GM12892 (cell line): ENCODE results near the gene ADPRHL1.
"Not testable (repeated sequence)": the region's sequence is repeated elsewhere in the genome, so short reads cannot be mapped to it uniquely, and the experiment has no call there.

Experiments used
- POLR2A ChIP-seq: IDR thresholded peaks from 2 replicates; pipeline ENCODE4 v1.6.1; 2011; ENCODE audit warnings: low read depth, low read length, control low read depth
- TAF1 ChIP-seq: IDR thresholded peaks from 2 replicates; pipeline ENCODE4 v1.6.1; 2011; ENCODE audit warnings: low read depth, mild to moderate bottlenecking, control low read depth, low read length, borderline replicate concordance

DNA sequence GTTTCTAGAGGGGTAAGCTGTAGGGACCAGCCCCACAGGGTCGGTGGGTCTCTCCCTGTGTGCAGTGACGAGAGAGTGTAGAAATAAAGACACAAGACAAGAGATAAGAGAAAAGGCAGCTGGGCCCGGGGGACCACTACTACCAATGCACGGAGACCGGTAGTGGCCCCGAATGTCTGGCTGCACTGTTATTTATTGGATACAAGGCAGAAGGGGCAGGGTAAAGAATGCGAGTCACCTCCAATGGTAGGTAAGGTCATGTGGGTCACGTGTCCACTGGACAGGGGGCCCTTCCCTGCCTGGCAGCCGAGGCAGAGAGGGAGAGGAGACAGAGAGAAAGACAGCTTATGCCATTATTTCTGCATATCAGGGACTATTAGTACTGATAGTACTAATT, 2.9 kb downstream of the ADPRHL1 start:
- TF ChIP-seq POLR2A, TAF1: not testable (repeated sequence)
